Endodermal cell (in vitro differentiated cells): ENCODE measurements around the gene MIDN. TPM values are rescaled to one million over a fixed set of nuclear protein-coding genes. Genes with fewer than 3 reads are reported as not detected.

Experiments
- DNase-seq: peaks from one replicate; pipeline ENCODE4 v3.0.0-alpha.2; 2017
- H3K27ac ChIP-seq: 2 replicates; pipeline ENCODE4 v1.5.1; 2013; ENCODE audit warnings: mild to moderate bottlenecking, low read depth, low read length, moderate library complexity
- H3K27me3 ChIP-seq: 2 replicates; pipeline ENCODE4 v1.6.1; 2013; ENCODE audit warnings: mild to moderate bottlenecking, low read length, moderate library complexity; ENCODE audit not compliant: insufficient read depth, control insufficient read depth, poor library complexity, severe bottlenecking
- H3K36me3 ChIP-seq: 2 replicates; pipeline ENCODE4 v1.7.0; 2013; ENCODE audit warnings: mild to moderate bottlenecking, low read length, moderate library complexity; ENCODE audit not compliant: control insufficient read depth, insufficient read depth
- H3K4me1 ChIP-seq: one replicate; pipeline ENCODE4 v1.7.0; 2013; ENCODE audit warnings: low read length; ENCODE audit not compliant: control insufficient read depth, insufficient read depth
- H3K4me3 ChIP-seq: 2 replicates; pipeline ENCODE4 v1.5.1; 2013; ENCODE audit warnings: mild to moderate bottlenecking, low read length, moderate library complexity
- H3K9ac ChIP-seq: 2 replicates; pipeline ENCODE4 v1.6.1; 2013; ENCODE audit warnings: mild to moderate bottlenecking, low read length, moderate library complexity; ENCODE audit not compliant: poor library complexity, severe bottlenecking; ENCODE audit errors: extremely low read depth
- H3K9me3 ChIP-seq: 2 replicates; pipeline ENCODE4 v1.6.1; 2013; ENCODE audit warnings: mild to moderate bottlenecking, low read length, moderate library complexity; ENCODE audit not compliant: control insufficient read depth
- H3K27ac Mint-ChIP-seq: 2 replicates; pipeline ENCODE4 v1.8.0; 2020; ENCODE audit warnings: mixed read lengths
- H3K27me3 Mint-ChIP-seq: 2 replicates; pipeline ENCODE4 v1.8.0; 2021; ENCODE audit warnings: mild to moderate bottlenecking, mixed read lengths; ENCODE audit not compliant: insufficient read depth
- H3K36me3 Mint-ChIP-seq: 2 replicates; pipeline ENCODE4 v1.8.0; 2020; ENCODE audit warnings: low read depth, mixed read lengths
- H3K4me1 Mint-ChIP-seq: 2 replicates; pipeline ENCODE4 v1.8.0; 2020; ENCODE audit warnings: mixed read lengths
- H3K4me3 Mint-ChIP-seq: 2 replicates; pipeline ENCODE4 v1.8.0; 2020; ENCODE audit warnings: mild to moderate bottlenecking, moderate library complexity, mixed read lengths
- H3K9me3 Mint-ChIP-seq: 2 replicates; pipeline ENCODE4 v1.8.0; 2020; ENCODE audit warnings: mild to moderate bottlenecking, mixed read lengths
- WGBS, 2 experiments: methylation state at CpG; one replicate each; pipeline versions ENCODE4 v1.1.5 to v1.1.7; 2013; ENCODE audit warnings: missing lambda C conversion rate in 2 of 2, mixed read lengths in 1 of 2; ENCODE audit not compliant: insufficient coverage in 1 of 2, insufficient read length in 1 of 2; 5-methylcytosine and 5-hydroxymethylcytosine counted together
- total RNA-seq, 2 donors: library from RNA; stranded (reverse); fragmentation: NEBNext Ultra II Directional in 1 of 2; extraction: Animal tissue kit (Norgen Biotek cat#: 25700) in 1 of 2; gene quantifications; 2 replicates in 1 of 2; 3 replicates in 1 of 2; pipeline ENCODE4 v1.2.1, GENCODE V29; 2021
- TF ChIP-seq, protein P1 (sequence below): fragments of 200-600 bp; sonication (generic); conservative IDR thresholded peaks from 2 replicates; pipeline ENCODE4 v1.5.0; 2021; ENCODE audit warnings: antibody characterized with exemption, mild to moderate bottlenecking

Gene MIDN
- total RNA-seq, 2 donors from 2014 or later: 183 to 185 TPM

DNA sequence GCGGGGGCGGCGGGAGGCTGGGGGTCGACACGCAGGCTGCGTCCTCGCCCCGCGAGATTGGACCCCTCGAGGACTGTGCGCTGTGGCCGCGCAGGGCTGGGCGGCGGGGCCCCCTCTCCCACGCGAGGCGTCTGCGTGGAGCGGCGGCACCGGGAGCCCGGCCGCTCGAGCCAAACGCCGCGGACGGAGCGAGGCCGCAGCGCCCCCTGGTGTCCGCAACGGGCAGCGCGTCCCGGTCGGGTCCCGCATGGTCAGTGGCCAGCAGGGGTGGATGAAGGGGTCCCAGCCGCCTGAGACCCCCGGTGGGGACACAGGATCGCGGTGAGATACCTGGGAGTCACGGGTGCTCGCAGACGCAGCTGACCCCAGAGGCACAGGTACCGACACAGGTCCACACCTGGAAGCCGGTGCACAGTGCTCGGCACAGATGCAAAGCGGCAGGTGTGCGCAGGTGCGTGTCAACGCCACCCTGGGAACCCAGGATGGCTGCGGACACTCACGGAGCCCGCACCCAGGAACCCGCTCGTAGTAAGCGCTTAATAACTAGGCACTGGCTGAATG, 18.6 kb downstream of the MIDN start:
- H3K27me3 ChIP-seq: peaks cover 9% of the 10 kb centered on the region
- TF ChIP-seq, protein P1, sequence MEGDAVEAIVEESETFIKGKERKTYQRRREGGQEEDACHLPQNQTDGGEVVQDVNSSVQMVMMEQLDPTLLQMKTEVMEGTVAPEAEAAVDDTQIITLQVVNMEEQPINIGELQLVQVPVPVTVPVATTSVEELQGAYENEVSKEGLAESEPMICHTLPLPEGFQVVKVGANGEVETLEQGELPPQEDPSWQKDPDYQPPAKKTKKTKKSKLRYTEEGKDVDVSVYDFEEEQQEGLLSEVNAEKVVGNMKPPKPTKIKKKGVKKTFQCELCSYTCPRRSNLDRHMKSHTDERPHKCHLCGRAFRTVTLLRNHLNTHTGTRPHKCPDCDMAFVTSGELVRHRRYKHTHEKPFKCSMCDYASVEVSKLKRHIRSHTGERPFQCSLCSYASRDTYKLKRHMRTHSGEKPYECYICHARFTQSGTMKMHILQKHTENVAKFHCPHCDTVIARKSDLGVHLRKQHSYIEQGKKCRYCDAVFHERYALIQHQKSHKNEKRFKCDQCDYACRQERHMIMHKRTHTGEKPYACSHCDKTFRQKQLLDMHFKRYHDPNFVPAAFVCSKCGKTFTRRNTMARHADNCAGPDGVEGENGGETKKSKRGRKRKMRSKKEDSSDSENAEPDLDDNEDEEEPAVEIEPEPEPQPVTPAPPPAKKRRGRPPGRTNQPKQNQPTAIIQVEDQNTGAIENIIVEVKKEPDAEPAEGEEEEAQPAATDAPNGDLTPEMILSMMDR: peak; percentile 98
- peaks cover 23% of the 10 kb centered on the region for H3K36me3 Mint-ChIP-seq
- H3K4me1 Mint-ChIP-seq: peaks cover 30% of the 10 kb centered on the region
- WGBS, 2 experiments: 3% methylated on average over 26 to 59 of the region's 59 CpGs
- peak overlapping the region; percentile 51 for H3K4me3 Mint-ChIP-seq
- no peak overlapping the region for H3K27ac ChIP-seq
- H3K27me3 Mint-ChIP-seq: peaks cover 17% of the 10 kb centered on the region
- no peak overlapping the region for H3K9ac ChIP-seq
- H3K9me3 Mint-ChIP-seq: no peaks in the 10 kb centered on the region
- H3K27ac Mint-ChIP-seq: peak overlapping the region; percentile 68
- H3K4me1 ChIP-seq: peaks cover 28% of the 10 kb centered on the region
- DNase-seq: peak; percentile 93
- no peaks in the 10 kb centered on the region for H3K9me3 ChIP-seq
- H3K36me3 ChIP-seq: peaks cover 14% of the 10 kb centered on the region
- H3K4me3 ChIP-seq: peak overlapping the region; percentile 76

DNA sequence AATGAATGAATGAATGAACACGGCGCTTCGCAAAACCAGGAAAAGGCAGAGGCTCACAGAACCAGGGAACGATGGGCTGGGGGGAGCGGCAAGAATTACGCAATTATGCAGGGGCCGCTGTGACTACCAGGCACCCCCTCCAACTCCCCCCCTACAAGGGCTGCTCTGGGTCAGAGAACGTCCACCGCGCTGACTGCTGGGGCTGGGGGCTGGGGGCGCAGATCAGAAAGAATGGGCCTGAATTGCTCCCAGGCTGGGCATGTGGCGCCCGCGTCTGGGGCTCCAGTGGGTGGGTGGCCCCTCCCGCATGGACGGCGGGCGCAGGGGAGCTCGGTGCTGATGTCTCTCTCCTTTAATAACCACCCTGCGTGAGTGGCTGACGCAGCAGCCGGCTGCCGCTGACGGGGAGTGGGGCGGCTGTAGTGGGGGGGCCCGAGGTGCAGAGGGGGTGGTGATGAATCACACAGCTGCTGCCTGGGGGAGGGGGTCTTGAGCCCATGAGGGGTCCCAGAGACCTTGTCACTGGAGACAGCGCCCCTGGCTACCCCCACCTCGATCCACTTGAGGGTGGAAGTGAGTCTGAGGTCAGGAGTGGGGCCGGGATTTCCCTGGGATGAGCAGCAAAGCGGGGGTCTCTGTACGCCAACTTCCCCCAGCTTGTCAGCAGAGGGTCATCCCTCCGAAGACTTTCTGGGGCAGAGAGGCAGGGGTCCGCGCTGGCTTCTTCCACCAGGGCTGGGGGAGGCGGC, 19.3 kb downstream of the MIDN start:
- WGBS, 2 experiments: 32 to 34% methylated on average over 11 to 32 of the region's 35 CpGs
- Histone ChIP-seq H3K36me3 (peaks cover 21% of the 10 kb centered on the region), H3K4me3 (peak overlapping the region; percentile 66), H3K27ac (no peak overlapping the region), H3K27me3 (peaks cover 9% of the 10 kb centered on the region), H3K9me3 (no peaks in the 10 kb centered on the region), H3K9ac (no peak overlapping the region), H3K4me1 (peaks cover 22% of the 10 kb centered on the region)
- H3K27me3 Mint-ChIP-seq: peaks cover 17% of the 10 kb centered on the region
- H3K9me3 Mint-ChIP-seq: no peaks in the 10 kb centered on the region
- TF ChIP-seq, protein P1: no peak
- peaks cover 31% of the 10 kb centered on the region for H3K4me1 Mint-ChIP-seq
- peak overlapping the region; percentile 68 for H3K27ac Mint-ChIP-seq
- H3K36me3 Mint-ChIP-seq: peaks cover 29% of the 10 kb centered on the region
- peak; percentile 70 for DNase-seq
- H3K4me3 Mint-ChIP-seq: peak overlapping the region; percentile 82

DNA sequence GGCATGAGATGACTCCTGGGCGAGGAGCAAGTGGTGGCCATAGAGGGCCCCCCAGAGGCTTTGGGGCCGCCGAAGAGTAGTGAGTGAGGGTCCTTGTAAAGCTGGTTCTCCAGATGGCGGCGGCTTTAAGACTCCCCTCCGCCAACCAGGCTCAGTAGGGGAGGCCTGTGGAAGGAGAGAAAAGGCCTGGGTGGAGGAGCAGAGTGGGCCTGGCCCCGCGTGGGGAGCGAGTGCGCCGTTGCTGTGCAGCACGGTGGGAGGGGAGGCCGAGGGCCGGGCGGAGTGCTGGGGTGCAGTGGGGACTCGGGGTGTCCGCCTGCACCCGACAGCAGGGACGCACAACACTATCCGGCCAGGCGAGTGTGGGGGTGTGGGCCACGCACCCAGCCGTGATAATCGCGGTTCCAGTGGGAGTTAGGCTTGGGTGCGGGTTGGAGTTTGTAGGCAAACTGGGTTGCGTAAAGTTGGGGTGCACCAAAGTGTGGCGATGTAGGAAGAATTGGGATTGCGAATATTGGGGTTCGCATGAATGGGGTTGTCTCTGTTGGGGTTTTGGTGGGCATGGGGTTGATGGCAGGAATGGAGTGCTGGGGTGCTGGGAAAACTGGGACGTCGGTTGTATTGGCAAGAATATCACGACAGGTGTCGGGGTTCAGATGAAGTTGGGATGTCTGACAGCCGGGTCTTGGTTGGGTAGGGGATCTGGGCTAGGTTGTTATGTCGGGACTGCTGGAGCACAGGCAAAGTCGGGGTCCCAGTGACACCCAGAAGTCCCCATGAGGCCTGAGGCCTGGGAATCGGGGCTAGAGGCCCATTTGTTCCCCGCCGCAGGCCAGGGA, 20.1 kb downstream of the MIDN start:
- Mint-ChIP-seq H3K36me3 (peaks cover 33% of the 10 kb centered on the region), H3K4me1 (peaks cover 32% of the 10 kb centered on the region), H3K27me3 (peaks cover 17% of the 10 kb centered on the region), H3K27ac (peak overlapping the region; percentile 78), H3K4me3 (peak overlapping the region; percentile 82), H3K9me3 (no peaks in the 10 kb centered on the region)
- peaks cover 20% of the 10 kb centered on the region for H3K4me1 ChIP-seq
- H3K4me3 ChIP-seq: peak overlapping the region; percentile 32
- TF ChIP-seq, protein P1: no peak
- H3K27me3 ChIP-seq: peaks cover 9% of the 10 kb centered on the region
- DNase-seq: peak; percentile 63
- H3K27ac ChIP-seq: no peak overlapping the region
- no peak overlapping the region for H3K9ac ChIP-seq
- 47 to 66% methylated on average over 16 to 40 of the region's 40 CpGs for WGBS, 2 experiments
- H3K36me3 ChIP-seq: peaks cover 28% of the 10 kb centered on the region
- H3K9me3 ChIP-seq: no peaks in the 10 kb centered on the region
